Measurements from ENCODE around the gene RAB11FIP4.

The RAB11FIP4 gene

GRCh38 chr17:31390748-31391495 lies 553 bp upstream of the RAB11FIP4 start:
- ATAC-seq (replicated peaks) (peak in 1 of 2 donors; percentile 13), DNase-seq (no peak)
- Mint-ChIP-seq H3K4me3 (peak overlapping the region; percentile 75 to 81), H3K27me3 (peaks cover 53 to 68% of the 10 kb centered on the region in 2 donors), H3K36me3 (peaks cover 3 to 5% of the 10 kb centered on the region in 2 donors), H3K4me1 (peaks cover 9 to 26% of the 10 kb centered on the region in 2 donors), H3K9me3 (no peaks in the 10 kb centered on the region), H3K27ac (no peak overlapping the region)

GRCh38 chr17:31392002-31392855 lies 754 bp downstream of the RAB11FIP4 start:
- peaks cover 9 to 26% of the 10 kb centered on the region in 2 donors for H3K4me1 Mint-ChIP-seq
- H3K27me3 Mint-ChIP-seq: peaks cover 66 to 79% of the 10 kb centered on the region in 2 donors
- no peak overlapping the region for H3K27ac Mint-ChIP-seq
- ATAC-seq (replicated peaks) (peak in 1 of 2 donors; percentile 8), DNase-seq (no peak)
- H3K9me3 Mint-ChIP-seq: no peaks in the 10 kb centered on the region
- peak overlapping the region; percentile 75 for H3K4me3 Mint-ChIP-seq
- H3K36me3 Mint-ChIP-seq: peaks cover 3 to 5% of the 10 kb centered on the region in 2 donors

- DNase-seq (no peak), ATAC-seq (replicated peaks) (no peak)
- Mint-ChIP-seq H3K36me3 (peaks cover 3 to 5% of the 10 kb centered on the region in 2 donors), H3K27ac (no peak overlapping the region), H3K4me3 (peak overlapping the region in 1 of 2 donors; percentile 45), H3K27me3 (peaks cover 66 to 82% of the 10 kb centered on the region in 2 donors), H3K9me3 (no peaks in the 10 kb centered on the region), H3K4me1 (peaks cover 9 to 26% of the 10 kb centered on the region in 2 donors)
Measured at GRCh38 chr17:31392856-31393748, 1.6 kb downstream of the RAB11FIP4 start.

GRCh38 chr17:31393749-31394146 lies 2.3 kb downstream of the RAB11FIP4 start:
- DNase-seq (no peak), ATAC-seq (replicated peaks) (no peak)
- Mint-ChIP-seq H3K36me3 (peaks cover 3 to 5% of the 10 kb centered on the region in 2 donors), H3K9me3 (no peaks in the 10 kb centered on the region), H3K4me1 (peaks cover 9 to 26% of the 10 kb centered on the region in 2 donors), H3K4me3 (peak overlapping the region in 1 of 2 donors; percentile 45), H3K27me3 (peaks cover 72 to 83% of the 10 kb centered on the region in 2 donors), H3K27ac (no peak overlapping the region)

- Mint-ChIP-seq H3K27ac (no peak overlapping the region), H3K4me3 (no peak overlapping the region), H3K27me3 (peaks cover 64 to 76% of the 10 kb centered on the region in 2 donors), H3K36me3 (peaks cover 3 to 5% of the 10 kb centered on the region in 2 donors), H3K9me3 (no peaks in the 10 kb centered on the region), H3K4me1 (peaks cover 9 to 24% of the 10 kb centered on the region in 2 donors)
- DNase-seq (no peak), ATAC-seq (replicated peaks) (peak; percentile 42 to 44)
Measured at GRCh38 chr17:31394544-31394943, 3.1 kb downstream of the RAB11FIP4 start.

GRCh38 chr17:31397256-31397939 lies 5.9 kb downstream of the RAB11FIP4 start:
- H3K4me3 Mint-ChIP-seq: no peak overlapping the region
- H3K27ac Mint-ChIP-seq: no peak overlapping the region
- peaks cover 0 to 1% of the 10 kb centered on the region in 2 donors for H3K36me3 Mint-ChIP-seq
- H3K27me3 Mint-ChIP-seq: peaks cover 65 to 71% of the 10 kb centered on the region in 2 donors
- ATAC-seq (replicated peaks) (no peak), DNase-seq (no peak)
- H3K9me3 Mint-ChIP-seq: no peaks in the 10 kb centered on the region
- peaks cover 2 to 4% of the 10 kb centered on the region in 2 donors for H3K4me1 Mint-ChIP-seq

- Mint-ChIP-seq H3K4me1 (no peaks in the 10 kb centered on the region), H3K27ac (no peak overlapping the region), H3K27me3 (peaks cover 53 to 60% of the 10 kb centered on the region in 2 donors), H3K36me3 (peaks cover 0 to 1% of the 10 kb centered on the region in 2 donors), H3K4me3 (no peak overlapping the region), H3K9me3 (no peaks in the 10 kb centered on the region)
- peak in 1 of 2 donors; percentile 34 for ATAC-seq (replicated peaks)
- DNase-seq: no peak
Measured at GRCh38 chr17:31398381-31399311, 7.2 kb downstream of the RAB11FIP4 start.

GRCh38 chr17:31400481-31400950 lies 9.0 kb downstream of the RAB11FIP4 start:
- Mint-ChIP-seq H3K36me3 (peaks cover 0 to 1% of the 10 kb centered on the region in 2 donors), H3K4me1 (no peaks in the 10 kb centered on the region), H3K4me3 (no peak overlapping the region), H3K9me3 (no peaks in the 10 kb centered on the region), H3K27me3 (peaks cover 48 to 49% of the 10 kb centered on the region in 2 donors), H3K27ac (no peak overlapping the region)
- DNase-seq: no peak
- ATAC-seq (replicated peaks): no peak

GRCh38 chr17:31401456-31402254 lies 10.2 kb downstream of the RAB11FIP4 start:
- Mint-ChIP-seq H3K36me3 (peaks cover 0 to 1% of the 10 kb centered on the region in 2 donors), H3K4me3 (no peak overlapping the region), H3K9me3 (no peaks in the 10 kb centered on the region), H3K27ac (no peak overlapping the region), H3K27me3 (peaks cover 39% of the 10 kb centered on the region in 2 donors), H3K4me1 (no peaks in the 10 kb centered on the region)
- DNase-seq (no peak), ATAC-seq (replicated peaks) (no peak)

- DNase-seq (no peak), ATAC-seq (replicated peaks) (no peak)
- no peaks in the 10 kb centered on the region for H3K4me1 Mint-ChIP-seq
- no peak overlapping the region for H3K4me3 Mint-ChIP-seq
- H3K27me3 Mint-ChIP-seq: peaks cover 27 to 31% of the 10 kb centered on the region in 2 donors
- H3K27ac Mint-ChIP-seq: no peak overlapping the region
- peaks cover 0 to 1% of the 10 kb centered on the region in 2 donors for H3K36me3 Mint-ChIP-seq
- H3K9me3 Mint-ChIP-seq: no peaks in the 10 kb centered on the region
Measured at GRCh38 chr17:31404028-31404949, 12.8 kb downstream of the RAB11FIP4 start.

GRCh38 chr17:31405890-31406371 lies 14.5 kb downstream of the RAB11FIP4 start:
- peaks cover 23% of the 10 kb centered on the region in 2 donors for H3K27me3 Mint-ChIP-seq
- no peaks in the 10 kb centered on the region for H3K9me3 Mint-ChIP-seq
- ATAC-seq (replicated peaks) (no peak), DNase-seq (no peak)
- H3K4me3 Mint-ChIP-seq: no peak overlapping the region
- peaks cover 0 to 1% of the 10 kb centered on the region in 2 donors for H3K36me3 Mint-ChIP-seq
- H3K4me1 Mint-ChIP-seq: no peaks in the 10 kb centered on the region
- H3K27ac Mint-ChIP-seq: no peak overlapping the region
